ENCODE data around the gene RERE.

GRCh38 chr1:8424539-8425116 lies 392.8 kb downstream of the RERE start:
- TF ChIP-seq NRF1 (IDR thresholded peaks at IDR 0.05; ENCODE audit: low read depth, low read length): no peak
- no peak for TF ChIP-seq RFX5 (IDR thresholded peaks at IDR 0.05; ENCODE audit: low read length)
- no peak for TF ChIP-seq CTCF (IDR thresholded peaks at IDR 0.05)
- TF ChIP-seq POLR2AphosphoS5 (IDR thresholded peaks at IDR 0.05; ENCODE audit: low read depth, low read length): no peak
- TF ChIP-seq PBX3 (IDR thresholded peaks at IDR 0.05): no peak
- no peak for TF ChIP-seq SMC3 (IDR thresholded peaks at IDR 0.05; ENCODE audit: low read depth, low read length)
- TF ChIP-seq NFIC (IDR thresholded peaks at IDR 0.05; ENCODE audit: borderline replicate concordance): no peak
- no peak for TF ChIP-seq EZH2phosphoT487 (IDR thresholded peaks at IDR 0.05; ENCODE audit: borderline replicate concordance, low read depth)

All from SK-N-SH (cell line).